ENCODE data around the gene EED.
A peak's percentile ranks its signal among the peaks of the same experiment; 100 is the strongest.
"Not testable (repeated sequence)": the region's sequence is repeated elsewhere in the genome, so short reads cannot be mapped to it uniquely, and the experiment has no call there.

Gene EED

DNA sequence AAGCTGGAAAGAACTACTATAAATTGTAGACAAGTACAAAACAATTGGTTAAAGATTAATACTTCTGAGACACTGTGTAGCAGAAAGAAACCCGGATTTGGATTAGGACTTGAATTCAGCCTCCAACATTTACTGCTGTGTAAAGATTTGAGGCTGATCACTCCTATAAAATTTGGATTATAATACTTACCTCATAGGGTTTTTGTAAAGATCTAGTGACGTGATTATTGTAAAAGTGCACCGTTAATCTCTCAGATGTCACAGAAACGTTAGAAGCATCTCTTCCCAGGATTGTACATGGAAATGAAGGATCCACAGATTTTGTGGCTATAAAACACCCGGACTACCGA is 57.2 kb downstream of the EED start:
- DNase-seq = no peak

GRCh38 chr11:86302092-86302793 is 57.7 kb downstream of the EED start, which contains the start of gene HIKESHI:
Gene HIKESHI, plus strand, starts transcription at chr11:86302240. Its CDS starts 209 bp downstream, at chr11:86302449.
- DNase-seq = peak; percentile 95

GRCh38 chr11:86303257-86303656 is 58.7 kb downstream of the EED start:
- DNase-seq = no peak

GRCh38 chr11:86308710-86309109 is 64.2 kb downstream of the EED start:
- DNase-seq = not testable (repeated sequence)

DNA sequence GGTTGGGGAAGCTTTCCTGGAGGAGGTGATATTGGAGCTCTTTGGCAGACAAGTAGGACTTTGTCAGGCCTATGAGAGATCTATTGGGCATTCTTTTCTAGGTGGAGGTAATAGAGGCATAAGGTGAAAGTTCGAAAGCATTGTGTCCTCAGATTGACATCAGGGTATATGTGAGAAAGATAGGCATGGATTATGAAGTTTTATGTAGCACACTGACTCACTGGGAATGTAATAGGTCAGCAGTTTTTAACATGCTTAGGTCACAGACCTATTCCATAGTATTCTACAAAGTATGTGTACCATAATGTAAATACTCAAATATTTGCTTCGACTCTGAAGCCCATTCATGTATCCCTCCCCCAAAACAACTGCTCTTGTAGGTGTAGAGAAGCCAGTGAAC is 69.2 kb downstream of the EED start:
- no peak for DNase-seq

DNA sequence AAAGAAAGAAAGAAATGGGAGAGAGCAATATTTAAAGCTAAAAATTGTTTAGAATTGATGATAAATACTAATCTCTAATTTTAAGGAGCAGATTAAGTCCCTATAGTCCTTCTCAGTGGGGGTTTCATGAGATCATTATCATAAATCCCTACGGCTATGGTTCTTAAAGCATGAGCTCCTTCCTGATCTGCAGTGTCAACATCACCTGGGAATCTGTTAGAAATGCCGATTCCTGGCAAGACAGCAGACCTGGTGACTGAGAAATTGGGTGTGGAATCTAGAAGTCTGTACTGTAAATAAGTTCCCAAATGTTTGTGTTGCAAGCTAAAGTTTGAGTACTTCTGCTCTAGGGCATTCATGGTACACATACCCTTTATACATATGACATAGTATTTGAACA is 70.1 kb downstream of the EED start:
- DNase-seq = no peak
